Naive thymus-derived CD8-positive, alpha-beta T cell (primary cell): ENCODE measurements around the gene ERG. TPM values are rescaled to one million over a fixed set of nuclear protein-coding genes. Genes with fewer than 3 reads are reported as not detected.

ENCODE experiments used
- ATAC-seq, 2 donors: fragments of 150-1000 bp; cut with Tn5 transposase in 1 of 2; sonication (Bioruptor Pico), chemical (Tn5 transposase) in 1 of 2; 1 replicate in 1 of 2; 2 replicates in 1 of 2; pipeline ENCODE4 v1.10.0; 2021; ENCODE audit warnings: mild to moderate bottlenecking in 2 of 2, moderate library complexity in 2 of 2
- POLR2A ChIA-PET: fragments of 350-600 bp; sonication (Branson Sonifier 250); formaldehyde crosslinking; loops from one replicate; lab custom pipeline; 2021; ENCODE audit warnings: antibody characterized with exemption; lab: Charles Lee
- DNase-seq, 10 donors: peaks; one replicate each; pipeline versions ENCODE4 v3.0.0 to v3.0.0-alpha.2; 2020 to 2022
- H3K27ac Mint-ChIP-seq, 10 donors: one replicate each; pipeline ENCODE4 v1.8.0; 2020 to 2022; ENCODE audit warnings: mild to moderate bottlenecking in 10 of 10, mixed read lengths in 10 of 10, moderate library complexity in 4 of 10, inconsistent platforms in 1 of 10
- H3K27me3 Mint-ChIP-seq, 5 donors: one replicate each; pipeline ENCODE4 v1.8.0; 2021 to 2022; ENCODE audit warnings: mixed read lengths in 5 of 5
- H3K36me3 Mint-ChIP-seq, 3 donors: one replicate each; pipeline ENCODE4 v1.8.0; 2020 to 2022; ENCODE audit warnings: mixed read lengths in 3 of 3, mild to moderate bottlenecking in 2 of 3, inconsistent platforms in 1 of 3
- H3K4me1 Mint-ChIP-seq, 4 donors: one replicate each; pipeline ENCODE4 v1.8.0; 2021 to 2022; ENCODE audit warnings: mixed read lengths in 4 of 4
- H3K4me3 Mint-ChIP-seq, 10 donors: one replicate each; pipeline ENCODE4 v1.8.0; 2020 to 2022; ENCODE audit warnings: mild to moderate bottlenecking in 10 of 10, mixed read lengths in 10 of 10, moderate library complexity in 6 of 10, inconsistent platforms in 1 of 10
- H3K9me3 Mint-ChIP-seq, 9 donors: one replicate each; pipeline ENCODE4 v1.8.0; 2020 to 2022; ENCODE audit warnings: mixed read lengths in 9 of 9, mild to moderate bottlenecking in 3 of 9, inconsistent platforms in 1 of 9, moderate library complexity in 1 of 9
- polyA plus RNA-seq, 3 donors: library from polyadenylated mRNA; unstranded; fragments of 300-500 nt; fragmentation: Illumina TruSeq; gene quantifications; one replicate each; pipeline ENCODE4 v1.2.3, GENCODE V29; 2021
- total RNA-seq, 8 experiments: library from RNA in 2 of 8; stranded (reverse) in 2 of 8; gene quantifications; one replicate each; pipeline ENCODE4 v1.2.3 and lab custom pipeline; 2021 to 2026

The ERG gene
- total and polyA plus RNA-seq, 5 experiments from 2014 or later: not detected

- ATAC-seq (no peak), DNase-seq (no peak)
- H3K27me3 Mint-ChIP-seq: peaks cover 2 to 62% (median 12%) of the 10 kb centered on the region in 5 donors
- H3K9me3 Mint-ChIP-seq: peaks cover 0 to 10% (median 0%) of the 10 kb centered on the region in 9 donors
- H3K27ac Mint-ChIP-seq: no peak overlapping the region
- H3K4me3 Mint-ChIP-seq: peak overlapping the region in 1 of 10 donors; percentile 68
- H3K4me1 Mint-ChIP-seq: peaks cover 0 to 13% (median 6%) of the 10 kb centered on the region in 4 donors
- POLR2A ChIA-PET: no interaction called here
- peaks cover 0 to 8% (median 0%) of the 10 kb centered on the region in 3 donors for H3K36me3 Mint-ChIP-seq
These were observed 120.8 kb downstream of the ERG start for GRCh38 chr21:38377165-38378088.

GRCh38 chr21:38376693-38377092 lies 121.6 kb downstream of the ERG start:
- peaks cover 0 to 13% (median 6%) of the 10 kb centered on the region in 4 donors for H3K4me1 Mint-ChIP-seq
- peak overlapping the region in 2 of 10 donors; percentile 2 to 68 for H3K4me3 Mint-ChIP-seq
- H3K9me3 Mint-ChIP-seq: peaks cover 0 to 10% (median 0%) of the 10 kb centered on the region in 9 donors
- no peak for ATAC-seq
- H3K27ac Mint-ChIP-seq: no peak overlapping the region
- POLR2A ChIA-PET: no interaction called here
- peaks cover 0 to 8% (median 0%) of the 10 kb centered on the region in 3 donors for H3K36me3 Mint-ChIP-seq
- H3K27me3 Mint-ChIP-seq: peaks cover 2 to 61% (median 11%) of the 10 kb centered on the region in 5 donors
- DNase-seq: no peak

GRCh38 chr21:38376235-38376634 lies 122.0 kb downstream of the ERG start:
- Mint-ChIP-seq H3K27ac (no peak overlapping the region), H3K27me3 (peaks cover 2 to 61% (median 11%) of the 10 kb centered on the region in 5 donors), H3K9me3 (peaks cover 0 to 10% (median 0%) of the 10 kb centered on the region in 9 donors), H3K4me3 (peak overlapping the region in 3 of 10 donors; percentile 18 to 68 (median 22)), H3K36me3 (peaks cover 0 to 8% (median 0%) of the 10 kb centered on the region in 3 donors), H3K4me1 (peaks cover 0 to 13% (median 6%) of the 10 kb centered on the region in 4 donors)
- POLR2A ChIA-PET: no interaction called here
- ATAC-seq (no peak), DNase-seq (no peak)

GRCh38 chr21:38367646-38368045 lies 130.6 kb downstream of the ERG start:
- H3K27ac Mint-ChIP-seq: no peak overlapping the region
- H3K9me3 Mint-ChIP-seq: peaks cover 0 to 4% (median 0%) of the 10 kb centered on the region in 9 donors
- POLR2A ChIA-PET: no interaction called here
- no peaks in the 10 kb centered on the region for H3K4me1 Mint-ChIP-seq
- H3K27me3 Mint-ChIP-seq: no peaks in the 10 kb centered on the region
- H3K36me3 Mint-ChIP-seq: peaks cover 0 to under 1% (median 0%) of the 10 kb centered on the region in 3 donors
- DNase-seq: no peak
- ATAC-seq: no peak
- no peak overlapping the region for H3K4me3 Mint-ChIP-seq

GRCh38 chr21:38365521-38365920 lies 132.8 kb downstream of the ERG start:
- H3K27ac Mint-ChIP-seq: no peak overlapping the region
- peaks cover 0 to 8% (median 0%) of the 10 kb centered on the region in 5 donors for H3K27me3 Mint-ChIP-seq
- DNase-seq (no peak), ATAC-seq (no peak)
- POLR2A ChIA-PET: no interaction called here
- no peaks in the 10 kb centered on the region for H3K4me1 Mint-ChIP-seq
- no peaks in the 10 kb centered on the region for H3K36me3 Mint-ChIP-seq
- no peak overlapping the region for H3K4me3 Mint-ChIP-seq
- peaks cover 0 to 4% (median 0%) of the 10 kb centered on the region in 9 donors for H3K9me3 Mint-ChIP-seq

- POLR2A ChIA-PET: no interaction called here
- Mint-ChIP-seq H3K27ac (no peak overlapping the region), H3K27me3 (peaks cover 2 to 14% (median 8%) of the 10 kb centered on the region in 5 donors), H3K9me3 (no peaks in the 10 kb centered on the region), H3K36me3 (no peaks in the 10 kb centered on the region), H3K4me1 (no peaks in the 10 kb centered on the region), H3K4me3 (no peak overlapping the region)
- no peak for ATAC-seq
- no peak for DNase-seq
These were observed 134.6 kb downstream of the ERG start for GRCh38 chr21:38363693-38364092.

- no peaks in the 10 kb centered on the region for H3K9me3 Mint-ChIP-seq
- peak overlapping the region in 1 of 10 donors; percentile 29 for H3K27ac Mint-ChIP-seq
- H3K27me3 Mint-ChIP-seq: peaks cover 5 to 21% (median 13%) of the 10 kb centered on the region in 5 donors
- no peaks in the 10 kb centered on the region for H3K36me3 Mint-ChIP-seq
- DNase-seq (no peak), ATAC-seq (no peak)
- POLR2A ChIA-PET: no interaction called here
- no peak overlapping the region for H3K4me3 Mint-ChIP-seq
- H3K4me1 Mint-ChIP-seq: peaks cover 0 to 2% (median 0%) of the 10 kb centered on the region in 4 donors
These were observed 137.0 kb downstream of the ERG start for GRCh38 chr21:38361324-38361723.

- H3K4me1 Mint-ChIP-seq: peaks cover 0 to 2% (median 0%) of the 10 kb centered on the region in 4 donors
- POLR2A ChIA-PET: no interaction called here
These were observed 138.4 kb downstream of the ERG start for GRCh38 chr21:38359835-38360234.

GRCh38 chr21:38359090-38359489 lies 139.2 kb downstream of the ERG start:
- POLR2A ChIA-PET: no interaction called here
- H3K27me3 Mint-ChIP-seq: peaks cover 6 to 36% (median 15%) of the 10 kb centered on the region in 5 donors
- H3K4me3 Mint-ChIP-seq: no peak overlapping the region
- H3K36me3 Mint-ChIP-seq: no peaks in the 10 kb centered on the region
- peaks cover 0 to 2% (median 0%) of the 10 kb centered on the region in 4 donors for H3K4me1 Mint-ChIP-seq
- H3K27ac Mint-ChIP-seq: no peak overlapping the region
- H3K9me3 Mint-ChIP-seq: no peaks in the 10 kb centered on the region
- DNase-seq (no peak), ATAC-seq (no peak)

More at GRCh38 chr21:38359835-38360234, 138.4 kb downstream of the ERG start:
- H3K4me3 Mint-ChIP-seq: no peak overlapping the region
- H3K9me3 Mint-ChIP-seq: no peaks in the 10 kb centered on the region
- H3K27ac Mint-ChIP-seq: peak overlapping the region in 1 of 10 donors; percentile 11
- ATAC-seq (no peak), DNase-seq (no peak)
- no peaks in the 10 kb centered on the region for H3K36me3 Mint-ChIP-seq
- peaks cover 6 to 30% (median 13%) of the 10 kb centered on the region in 5 donors for H3K27me3 Mint-ChIP-seq

- H3K27me3 Mint-ChIP-seq: peaks cover 6 to 36% (median 15%) of the 10 kb centered on the region in 5 donors
- H3K27ac Mint-ChIP-seq: no peak overlapping the region
- H3K36me3 Mint-ChIP-seq: no peaks in the 10 kb centered on the region
These were observed 139.6 kb downstream of the ERG start for GRCh38 chr21:38358666-38359065.

GRCh38 chr21:38358098-38358497 lies 140.2 kb downstream of the ERG start:
- POLR2A ChIA-PET: no interaction called here
- Mint-ChIP-seq H3K4me1 (peaks cover 0 to 2% (median 0%) of the 10 kb centered on the region in 4 donors), H3K4me3 (no peak overlapping the region), H3K36me3 (no peaks in the 10 kb centered on the region), H3K9me3 (no peaks in the 10 kb centered on the region), H3K27me3 (peaks cover 8 to 36% (median 15%) of the 10 kb centered on the region in 5 donors), H3K27ac (no peak overlapping the region)
- DNase-seq: no peak
- no peak for ATAC-seq

More at GRCh38 chr21:38358666-38359065, 139.6 kb downstream of the ERG start:
- no peak overlapping the region for H3K4me3 Mint-ChIP-seq
- H3K9me3 Mint-ChIP-seq: no peaks in the 10 kb centered on the region
- peaks cover 0 to 2% (median 0%) of the 10 kb centered on the region in 4 donors for H3K4me1 Mint-ChIP-seq
- DNase-seq: no peak
- no peak for ATAC-seq
- POLR2A ChIA-PET: no interaction called here

- peaks cover 0 to 3% (median under 1%) of the 10 kb centered on the region in 4 donors for H3K4me1 Mint-ChIP-seq
- peak overlapping the region in 1 of 10 donors; percentile 20 for H3K27ac Mint-ChIP-seq
- POLR2A ChIA-PET: no interaction called here
- H3K27me3 Mint-ChIP-seq: peaks cover 10 to 36% (median 15%) of the 10 kb centered on the region in 5 donors
- DNase-seq (no peak), ATAC-seq (no peak)
- H3K36me3 Mint-ChIP-seq: no peaks in the 10 kb centered on the region
- no peak overlapping the region for H3K4me3 Mint-ChIP-seq
- no peaks in the 10 kb centered on the region for H3K9me3 Mint-ChIP-seq
These were observed 141.2 kb downstream of the ERG start for GRCh38 chr21:38356883-38357625.
